Fibroblast of the conjunctiva (primary cell): ENCODE results near the gene PLEKHG7.

ENCODE experiments used
- DNase-seq: peaks from one replicate; pipeline ENCODE4 v3.0.0-alpha.2; 2010; ENCODE audit warnings: low read depth

Gene PLEKHG7

DNA sequence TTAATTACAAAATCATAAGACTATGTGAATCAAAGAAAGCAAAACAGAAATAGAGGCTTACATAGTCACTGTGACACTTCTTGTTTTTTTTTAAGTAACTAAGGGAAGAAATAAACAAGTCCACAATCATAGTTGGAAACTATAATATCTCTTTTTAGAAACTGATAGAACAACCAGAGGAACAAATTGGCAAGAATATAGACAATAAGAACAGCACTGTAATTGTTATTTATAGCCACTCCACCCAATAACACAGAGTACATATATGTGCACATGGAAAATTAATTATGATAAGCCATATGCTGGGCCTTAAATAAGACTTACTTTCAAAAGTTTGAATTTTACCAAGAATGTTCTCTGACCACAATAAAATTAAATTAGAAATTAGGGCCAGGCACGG, 101.1 kb downstream of the PLEKHG7 start:
- DNase-seq = no peak

- no peak for DNase-seq
Measured at GRCh38 chr12:92810370-92810769, 107.6 kb downstream of the PLEKHG7 start.

DNA sequence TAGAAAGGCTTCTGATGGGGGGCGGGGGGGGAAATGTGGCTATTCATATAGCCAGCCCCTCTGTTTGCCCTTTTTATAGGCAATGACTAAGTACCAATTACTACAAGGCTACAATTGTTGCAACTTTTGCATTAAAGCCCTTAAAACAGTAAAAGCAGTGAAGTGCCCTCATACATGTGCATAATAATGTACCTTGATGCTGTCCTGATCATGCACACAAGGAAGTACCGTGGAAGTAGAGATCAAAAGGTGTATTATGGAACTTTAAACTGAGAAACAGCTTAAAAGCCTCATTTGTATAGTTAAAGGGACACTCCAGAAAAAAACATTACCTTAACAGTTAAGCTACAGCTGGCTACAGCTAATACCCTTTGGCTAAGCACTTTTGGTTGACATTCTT, 111.8 kb downstream of the PLEKHG7 start:
- no peak for DNase-seq

- DNase-seq = no peak
Measured at GRCh38 chr12:92821142-92821541, 118.4 kb downstream of the PLEKHG7 start.
